Mucosa of descending colon (tissue), 3 donors: ENCODE measurements around the gene RAP1GDS1. TPM values are rescaled to one million over a fixed set of nuclear protein-coding genes. Genes with fewer than 3 reads are reported as not detected.

Experiments used
- ATAC-seq: fragments of 200-7000 bp; cut with Tn5 transposase; one replicate; pipeline ENCODE4 v1.9.1; 2020; ENCODE audit warnings: mild to moderate bottlenecking, moderate library complexity
- DNase-seq, 3 donors: peaks; one replicate each; pipeline ENCODE4 v3.0.0-alpha.2; 2020
- H3K36me3 ChIP-seq: fragments of 200-600 bp; one replicate; pipeline ENCODE4 v1.8.0; 2021; ENCODE audit warnings: low read depth, mild to moderate bottlenecking
- H3K4me1 ChIP-seq: fragments of 200-600 bp; one replicate; pipeline ENCODE4 v1.8.0; 2021; ENCODE audit warnings: low read depth, mild to moderate bottlenecking
- H3K4me3 ChIP-seq: fragments of 200-600 bp; one replicate; pipeline ENCODE4 v1.8.0; 2021; ENCODE audit warnings: mild to moderate bottlenecking
- H3K9me3 ChIP-seq: fragments of 200-600 bp; one replicate; pipeline ENCODE4 v1.8.0; 2021; ENCODE audit warnings: mild to moderate bottlenecking
- intact Hi-C, 2 donors: fragments of 100-400 bp; cut with DNase I in 1 of 2; cut with micrococcal nuclease in 1 of 2; formaldehyde crosslinking; loops; one replicate each; pipeline versions ENCODE4 v1.11.0 to v1.11.1; 2022; cut with DNase I, micrococcal nuclease
- total RNA-seq, 3 donors: library from RNA; stranded (reverse); fragmentation: NEBNext Ultra II Directional in 2 of 3; extraction: Animal tissue kit (Norgen Biotek cat#: 25700) in 2 of 3; gene quantifications; one replicate each; pipeline versions ENCODE4 v1.2.1 to v1.2.4, GENCODE V29; 2021 to 2023
- TF ChIP-seq, protein P1 (sequence below): fragments of 200-600 bp; IDR thresholded peaks from one replicate; pipeline ENCODE4 v1.8.0; 2022; ENCODE audit warnings: antibody characterized with exemption, mild to moderate bottlenecking
- donor health status: DM: no; HTN: no; CAD: no; lungs with moderate emphysema.
- donor health status: DM: no; HTN: no; CAD: no.
- donor health status: DM: no; HTN: yes; CAD: no.

Gene RAP1GDS1
- total RNA-seq, 3 donors from 2014 or later = 28.4 to 37.5 (median 33.3) TPM

DNA sequence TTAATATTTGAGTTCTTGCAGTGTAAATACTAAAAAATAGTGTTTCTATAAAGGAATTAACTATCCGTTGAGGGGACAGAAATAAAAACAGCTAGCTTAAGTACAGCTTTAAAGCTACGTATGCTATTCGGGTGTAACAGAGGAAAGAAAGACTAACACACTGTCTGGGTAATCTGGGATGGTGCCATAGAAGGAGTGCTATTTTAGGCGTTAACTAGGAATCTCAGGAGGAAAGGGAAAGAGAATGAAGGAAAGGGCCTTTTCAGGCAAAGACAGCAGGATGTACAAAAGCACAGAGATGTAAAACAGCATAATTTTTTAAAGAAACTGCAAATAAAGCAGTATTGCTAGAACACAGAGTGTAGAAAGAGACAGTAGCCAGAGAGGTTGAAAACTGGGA lies 161.8 kb downstream of the RAP1GDS1 start:
- intact Hi-C loops = no loop called here
- Histone ChIP-seq H3K9me3 (no peaks in the 10 kb centered on the region), H3K4me3 (no peak overlapping the region), H3K4me1 (no peaks in the 10 kb centered on the region), H3K36me3 (no peaks in the 10 kb centered on the region)
- TF ChIP-seq, protein P1, sequence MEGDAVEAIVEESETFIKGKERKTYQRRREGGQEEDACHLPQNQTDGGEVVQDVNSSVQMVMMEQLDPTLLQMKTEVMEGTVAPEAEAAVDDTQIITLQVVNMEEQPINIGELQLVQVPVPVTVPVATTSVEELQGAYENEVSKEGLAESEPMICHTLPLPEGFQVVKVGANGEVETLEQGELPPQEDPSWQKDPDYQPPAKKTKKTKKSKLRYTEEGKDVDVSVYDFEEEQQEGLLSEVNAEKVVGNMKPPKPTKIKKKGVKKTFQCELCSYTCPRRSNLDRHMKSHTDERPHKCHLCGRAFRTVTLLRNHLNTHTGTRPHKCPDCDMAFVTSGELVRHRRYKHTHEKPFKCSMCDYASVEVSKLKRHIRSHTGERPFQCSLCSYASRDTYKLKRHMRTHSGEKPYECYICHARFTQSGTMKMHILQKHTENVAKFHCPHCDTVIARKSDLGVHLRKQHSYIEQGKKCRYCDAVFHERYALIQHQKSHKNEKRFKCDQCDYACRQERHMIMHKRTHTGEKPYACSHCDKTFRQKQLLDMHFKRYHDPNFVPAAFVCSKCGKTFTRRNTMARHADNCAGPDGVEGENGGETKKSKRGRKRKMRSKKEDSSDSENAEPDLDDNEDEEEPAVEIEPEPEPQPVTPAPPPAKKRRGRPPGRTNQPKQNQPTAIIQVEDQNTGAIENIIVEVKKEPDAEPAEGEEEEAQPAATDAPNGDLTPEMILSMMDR = no peak
- no peak for DNase-seq
- ATAC-seq = no peak

- Histone ChIP-seq H3K4me1 (no peaks in the 10 kb centered on the region), H3K36me3 (no peaks in the 10 kb centered on the region), H3K4me3 (no peak overlapping the region), H3K9me3 (no peaks in the 10 kb centered on the region)
- no peak for DNase-seq
- intact Hi-C loops = no loop called here
- TF ChIP-seq, protein P1 = no peak
- no peak for ATAC-seq
Observed at GRCh38 chr4:98430708-98431403, 169.7 kb downstream of the RAP1GDS1 start.

- no peaks in the 10 kb centered on the region for H3K4me1 ChIP-seq
- no peaks in the 10 kb centered on the region for H3K36me3 ChIP-seq
- ATAC-seq = no peak
- H3K9me3 ChIP-seq = no peaks in the 10 kb centered on the region
- H3K4me3 ChIP-seq = no peak overlapping the region
- intact Hi-C loops = no loop called here
- TF ChIP-seq, protein P1 = no peak
- DNase-seq = no peak
Observed at GRCh38 chr4:98433691-98434090, 172.5 kb downstream of the RAP1GDS1 start.

GRCh38 chr4:98434816-98435215 lies 173.6 kb downstream of the RAP1GDS1 start:
- Histone ChIP-seq H3K9me3 (no peaks in the 10 kb centered on the region), H3K4me1 (no peaks in the 10 kb centered on the region), H3K4me3 (no peak overlapping the region), H3K36me3 (no peaks in the 10 kb centered on the region)
- TF ChIP-seq, protein P1 = no peak
- ATAC-seq (no peak), DNase-seq (no peak)
- intact Hi-C loops = no loop called here

- no peak for ATAC-seq
- TF ChIP-seq, protein P1 = no peak
- intact Hi-C loops = no loop called here
- H3K4me1 ChIP-seq = no peaks in the 10 kb centered on the region
- H3K36me3 ChIP-seq = no peaks in the 10 kb centered on the region
- DNase-seq = no peak
- no peaks in the 10 kb centered on the region for H3K9me3 ChIP-seq
- H3K4me3 ChIP-seq = no peak overlapping the region
Observed at GRCh38 chr4:98444371-98444770, 183.2 kb downstream of the RAP1GDS1 start.
